Epithelial cell of proximal tubule (primary cell): Measurements from ENCODE around the gene BNIP1. TPM values are rescaled to one million over a fixed set of nuclear protein-coding genes. Genes with fewer than 3 reads are reported as not detected.

Experiments
- DNase-seq: peaks from one replicate; pipeline ENCODE4 v3.0.0-alpha.2; 2011; ENCODE audit warnings: low read depth
- H3K4me3 ChIP-seq: 2 replicates; pipeline ENCODE4 v1.5.1; 2011; ENCODE audit warnings: low read depth, mild to moderate bottlenecking, low read length
- CTCF ChIP-seq: conservative IDR thresholded peaks from 2 replicates; pipeline ENCODE4 v1.5.1; 2012; ENCODE audit warnings: low read depth, mild to moderate bottlenecking, low read length
- total RNA-seq: library from RNA; depleted of rRNA; stranded (reverse); fragments of >200 nt; gene quantifications from 2 replicates; pipeline ENCODE4 v1.2.3, GENCODE V29; 2015

The BNIP1 gene
- total RNA-seq, 1 donor from 2014 or later, result 22.7 TPM

GRCh38 chr5:173163219-173163618, 18.9 kb downstream of the BNIP1 start:
- no peak for DNase-seq
- no peak for TF ChIP-seq CTCF

GRCh38 chr5:173165177-173166016, 21.1 kb downstream of the BNIP1 start:
- H3K4me3 ChIP-seq, result no peak overlapping the region
- peak; percentile 2 for TF ChIP-seq CTCF
- DNase-seq, result no peak

More at GRCh38 chr5:173163219-173163618, 18.9 kb downstream of the BNIP1 start:
- no peak overlapping the region for H3K4me3 ChIP-seq

DNA sequence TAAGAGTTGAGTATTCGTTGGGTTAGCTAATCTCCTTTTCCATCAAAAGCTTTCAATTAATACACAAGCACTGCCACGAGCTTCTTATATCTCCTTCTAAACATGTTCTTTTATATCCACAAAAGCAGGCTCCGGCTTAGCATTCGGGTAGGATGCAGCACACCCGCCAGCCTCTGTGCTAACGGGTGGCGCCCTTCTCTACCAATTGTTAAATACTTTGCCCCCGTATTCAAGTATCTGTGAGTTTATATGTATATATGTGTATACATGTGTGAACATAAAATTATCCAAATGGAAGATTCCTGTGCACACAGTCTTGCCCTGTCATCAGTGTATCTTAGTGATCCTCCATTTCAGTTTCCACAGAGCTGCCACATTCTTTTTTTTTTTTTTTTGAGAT, 27.8 kb downstream of the BNIP1 start:
- DNase-seq, result no peak
- H3K4me3 ChIP-seq, result no peak overlapping the region
- no peak for TF ChIP-seq CTCF

GRCh38 chr5:173175523-173175922, 31.2 kb downstream of the BNIP1 start:
- TF ChIP-seq CTCF, result no peak
- no peak for DNase-seq
- no peak overlapping the region for H3K4me3 ChIP-seq

DNA sequence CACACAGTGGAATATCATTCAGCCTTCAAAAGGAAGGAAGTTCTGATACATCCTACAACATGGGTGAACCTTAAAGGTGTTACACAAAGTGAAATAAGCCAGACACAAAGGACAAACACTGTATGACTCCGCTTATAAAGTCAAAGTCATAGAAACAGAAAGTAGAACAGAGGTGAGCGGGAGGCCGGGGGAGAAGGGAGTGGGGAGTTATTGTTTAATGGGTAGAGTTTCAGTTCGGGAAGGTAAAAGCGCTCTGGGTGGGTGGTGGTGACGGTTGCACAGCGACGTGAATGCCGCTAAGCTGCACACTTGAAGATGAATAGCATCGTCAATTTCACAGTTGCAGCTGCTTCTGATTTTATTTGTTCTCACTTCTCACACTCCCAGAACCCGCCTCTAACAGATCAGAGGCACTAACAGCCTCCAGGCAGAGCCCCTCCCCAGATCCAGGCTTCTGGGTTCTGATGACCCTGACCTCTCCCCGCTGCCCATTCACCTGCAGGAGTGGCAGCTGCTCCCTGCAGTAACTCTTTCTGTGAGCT, 34.1 kb downstream of the BNIP1 start:
- TF ChIP-seq CTCF, result no peak
- no peak overlapping the region for H3K4me3 ChIP-seq
- no peak for DNase-seq

- no peak for TF ChIP-seq CTCF
- H3K4me3 ChIP-seq, result no peak overlapping the region
- no peak for DNase-seq
These were observed 36.0 kb downstream of the BNIP1 start for GRCh38 chr5:173180331-173180730.
